HT1080 (cell line): Measurements from ENCODE around the gene BRAT1. TPM values are rescaled to one million over a fixed set of nuclear protein-coding genes. Genes with fewer than 3 reads are reported as not detected.
A peak's percentile ranks its signal among the peaks of the same experiment; 100 is the strongest.
"Not testable (repeated sequence)": the region's sequence is repeated elsewhere in the genome, so short reads cannot be mapped to it uniquely, and the experiment has no call there.

Experiments
- DNase-seq: peaks from one replicate; pipeline ENCODE4 v3.0.0-alpha.2; 2015; ENCODE audit warnings: low read depth
- polyA plus RNA-seq, 2 experiments: library from polyadenylated mRNA; depleted of rRNA; stranded (reverse); fragments of >200 nt; gene quantifications; 2 replicates each; pipeline ENCODE4 v1.2.3, GENCODE V29; 2015
- total RNA-seq: library from RNA; depleted of rRNA; stranded (reverse); fragments of >200 nt; shearing (Covaris generic); gene quantifications from 2 replicates; pipeline ENCODE4 v1.2.3, GENCODE V29; 2014; rRNA removed

BRAT1 gene
- total RNA-seq = 51.9 and 56.2 TPM in 2 replicates
- polyA plus RNA-seq (2015; cell fraction: cytosol; rRNA removed) = 28.1 and 31.6 TPM in 2 replicates
- 87.9 and 90.3 TPM in 2 replicates for polyA plus RNA-seq (2015; cell fraction: nucleus; rRNA removed)

GRCh38 chr7:2555121-2556052 lies at the start of gene BRAT1:
TSS of gene BRAT1 (minus strand) at chr7:2555524. CDS start at chr7:2554431, 1,093 bp downstream.
- peak; percentile 95 for DNase-seq

DNA sequence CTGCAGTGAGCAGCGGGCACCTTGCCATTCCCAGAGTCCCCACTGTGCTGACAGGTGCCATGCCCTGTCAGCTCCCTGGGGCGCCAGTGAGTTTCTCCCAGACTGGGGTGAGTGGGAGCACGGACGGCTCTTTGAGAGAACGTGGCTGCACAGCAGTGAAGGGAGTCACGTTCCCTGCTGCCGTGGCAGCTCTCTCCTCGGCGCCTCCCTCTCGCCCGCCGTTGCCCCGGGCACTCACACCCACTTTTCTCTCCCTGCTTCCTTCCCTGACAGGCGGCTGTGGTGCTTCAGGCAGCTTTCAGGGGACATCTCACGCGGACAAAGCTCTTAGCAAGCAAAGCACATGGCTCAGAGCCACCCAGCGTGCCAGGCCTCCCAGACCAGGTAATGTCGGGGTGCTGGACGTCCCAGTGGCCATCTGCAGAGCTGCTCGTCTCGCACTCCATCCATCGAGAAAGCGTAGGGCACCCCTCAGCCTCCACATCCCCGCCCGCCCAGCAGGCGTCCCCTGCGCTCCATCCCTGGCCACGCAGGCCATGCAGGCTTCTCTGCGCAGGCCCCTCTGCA lies 49.4 kb upstream of the BRAT1 start:
- DNase-seq = no peak

- DNase-seq = no peak
Observed at GRCh38 chr7:2603044-2603965, 48.0 kb upstream of the BRAT1 start.

DNA sequence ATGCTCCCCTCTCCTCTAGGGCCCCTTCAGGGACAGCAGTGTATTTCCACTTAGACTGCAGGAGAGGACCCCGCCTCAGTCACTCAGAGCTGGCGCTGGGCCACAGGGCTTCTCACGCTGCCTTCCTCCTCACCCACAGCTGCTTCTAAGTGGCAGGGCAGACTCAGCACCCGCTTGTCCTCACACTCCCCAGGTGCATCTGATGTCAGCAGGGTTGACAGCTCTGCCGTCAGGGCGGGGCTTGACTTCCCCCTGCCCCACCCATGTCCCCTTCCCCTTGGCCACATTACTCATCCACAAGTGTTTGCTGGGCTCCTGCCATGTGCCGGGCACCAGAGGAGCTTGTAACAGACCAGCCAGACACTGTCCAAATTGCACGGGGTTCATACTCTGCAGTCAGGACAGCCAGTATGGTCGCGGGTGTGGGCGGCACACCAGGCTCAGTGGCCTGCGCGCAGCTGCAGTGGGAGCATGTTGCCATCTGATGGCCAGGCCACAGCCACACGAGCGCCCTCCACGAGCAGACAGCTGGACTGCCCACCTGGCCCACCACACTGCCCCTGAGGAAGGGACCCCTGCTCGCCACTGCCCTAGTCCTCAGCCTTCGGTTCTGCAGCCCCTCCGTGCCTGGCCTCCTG lies 47.2 kb upstream of the BRAT1 start:
- no peak for DNase-seq

DNA sequence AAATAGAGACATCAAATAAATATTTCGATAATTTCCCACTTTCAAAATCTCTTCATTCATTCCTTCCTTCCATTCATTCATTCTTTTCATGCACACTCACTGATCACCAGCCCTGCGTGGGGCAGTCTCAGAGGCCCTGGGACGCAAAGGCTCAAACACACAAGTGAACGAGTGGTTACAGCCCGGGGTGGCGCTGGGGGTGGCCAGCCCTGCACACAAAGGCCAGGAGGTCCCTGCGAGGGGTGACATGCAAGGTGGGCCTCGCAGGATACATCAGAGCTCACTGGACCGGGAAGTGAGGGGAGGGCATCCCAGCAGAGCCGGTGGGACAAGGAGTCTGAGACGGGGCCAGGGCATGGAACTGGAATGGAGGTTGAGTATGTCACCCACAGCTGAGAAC lies 46.6 kb upstream of the BRAT1 start:
- no peak for DNase-seq

DNA sequence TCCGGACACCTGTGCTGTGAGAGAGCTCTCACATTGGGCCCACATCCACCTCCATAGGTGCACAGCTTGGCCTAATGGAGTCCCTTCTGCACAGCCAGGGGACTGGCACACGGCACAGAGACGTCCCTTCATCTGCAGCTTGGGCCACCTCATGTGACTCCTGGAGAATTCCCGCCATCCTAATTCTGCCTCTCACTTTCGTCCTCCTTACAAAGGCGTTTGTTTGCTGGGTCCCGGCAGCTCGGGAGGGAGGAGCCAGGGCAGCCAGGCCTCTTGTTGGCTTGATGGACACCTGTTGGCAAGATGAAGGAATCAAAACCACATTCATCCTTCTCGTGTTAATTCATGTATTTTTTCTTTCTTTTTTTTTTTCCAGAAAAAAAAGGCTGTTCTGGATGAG lies 45.7 kb upstream of the BRAT1 start:
- DNase-seq = no peak

DNA sequence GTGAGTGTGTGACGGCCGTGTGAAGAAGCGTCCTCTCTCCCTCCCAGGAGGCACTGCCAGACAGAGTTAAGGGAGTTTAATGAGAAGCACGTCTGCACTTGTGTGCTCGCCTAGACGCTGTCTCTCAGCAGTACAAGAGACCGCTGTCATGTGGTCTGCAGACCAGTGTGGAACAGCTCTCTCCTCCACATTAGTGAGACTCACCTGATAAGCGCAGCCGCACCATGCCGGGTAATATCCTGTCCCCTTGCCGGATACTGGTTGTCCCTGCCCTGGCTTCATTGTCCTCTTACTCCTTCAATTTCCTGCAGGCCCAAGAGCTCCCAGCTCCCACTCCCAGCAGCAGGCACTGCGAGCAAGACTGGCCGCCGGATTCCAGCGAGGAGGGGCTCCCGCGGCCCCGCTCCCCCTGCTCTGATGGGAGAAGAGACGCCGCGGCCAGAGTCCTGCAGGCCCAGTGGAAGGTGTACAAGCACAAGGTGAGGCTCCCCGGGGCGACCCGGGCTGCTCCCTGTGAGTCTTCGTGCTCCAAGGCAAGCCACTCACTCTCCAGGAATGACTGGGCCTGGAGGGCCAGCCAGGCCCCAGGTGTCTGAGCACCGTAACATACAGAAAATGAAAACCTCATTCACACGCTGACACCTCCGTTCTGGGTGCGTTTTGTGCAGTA lies 43.0 kb upstream of the BRAT1 start:
- DNase-seq = no peak

- DNase-seq = no peak
Observed at GRCh38 chr7:2597273-2597640, 41.9 kb upstream of the BRAT1 start.

- no peak for DNase-seq
Observed at GRCh38 chr7:2596464-2597272, 41.3 kb upstream of the BRAT1 start.

DNA sequence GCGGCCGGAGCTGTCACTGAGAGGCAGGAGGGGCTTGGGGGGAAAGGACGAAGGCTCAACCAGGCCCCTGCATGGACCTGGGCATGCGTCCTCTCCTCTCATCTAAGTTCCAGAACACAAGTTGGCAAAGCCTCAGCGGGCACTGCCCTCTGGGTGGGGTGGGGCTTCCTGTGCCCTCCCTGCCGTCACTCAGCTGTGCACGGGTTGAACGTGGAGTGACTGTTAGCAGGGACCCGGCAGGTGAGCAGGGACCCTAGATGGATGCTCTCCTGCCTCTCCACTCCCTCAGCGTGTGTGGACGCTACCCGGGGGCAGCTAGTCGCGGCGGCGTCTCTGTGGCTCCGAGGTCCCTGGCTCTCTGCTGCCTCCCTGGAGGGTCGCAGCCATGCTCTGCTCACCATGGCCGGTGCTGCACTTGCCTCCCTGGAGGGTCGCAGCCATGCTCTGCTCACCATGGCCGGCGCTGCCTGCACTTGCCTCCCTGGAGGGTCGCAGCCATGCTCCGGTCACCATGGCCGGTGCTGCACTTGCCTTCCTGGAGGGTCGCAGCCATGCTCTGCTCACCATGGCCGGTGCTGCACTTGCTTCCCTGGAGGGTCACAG lies 40.0 kb upstream of the BRAT1 start:
- no peak for DNase-seq

GRCh38 chr7:2594599-2594998 lies 39.3 kb upstream of the BRAT1 start:
- no peak for DNase-seq

- no peak for DNase-seq
Observed at GRCh38 chr7:2593036-2593727, 37.9 kb upstream of the BRAT1 start.

DNA sequence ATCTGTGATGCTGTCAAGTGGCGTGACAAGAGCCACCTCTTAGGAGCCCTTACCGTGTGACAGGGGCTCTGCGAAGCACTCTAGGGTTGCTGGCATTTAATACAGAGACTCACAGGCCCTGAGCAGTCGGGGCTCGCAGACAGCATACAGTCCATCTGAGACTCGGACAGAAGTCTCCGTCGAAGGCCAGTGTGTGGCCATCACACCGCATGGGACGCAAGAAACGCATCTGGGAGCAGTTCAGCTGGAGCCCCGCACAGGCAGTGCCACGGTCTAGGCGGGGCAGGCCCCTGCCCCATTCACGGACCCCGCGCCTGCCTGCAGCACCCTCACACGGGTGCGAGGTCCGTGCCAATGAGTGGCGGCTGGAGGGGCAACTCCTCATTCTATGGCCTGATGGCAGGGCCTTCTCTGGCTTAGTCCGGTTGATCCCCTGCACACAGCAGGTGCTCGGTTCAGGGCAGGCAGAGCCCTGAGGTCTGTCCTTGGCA lies 37.1 kb upstream of the BRAT1 start:
- no peak for DNase-seq

DNA sequence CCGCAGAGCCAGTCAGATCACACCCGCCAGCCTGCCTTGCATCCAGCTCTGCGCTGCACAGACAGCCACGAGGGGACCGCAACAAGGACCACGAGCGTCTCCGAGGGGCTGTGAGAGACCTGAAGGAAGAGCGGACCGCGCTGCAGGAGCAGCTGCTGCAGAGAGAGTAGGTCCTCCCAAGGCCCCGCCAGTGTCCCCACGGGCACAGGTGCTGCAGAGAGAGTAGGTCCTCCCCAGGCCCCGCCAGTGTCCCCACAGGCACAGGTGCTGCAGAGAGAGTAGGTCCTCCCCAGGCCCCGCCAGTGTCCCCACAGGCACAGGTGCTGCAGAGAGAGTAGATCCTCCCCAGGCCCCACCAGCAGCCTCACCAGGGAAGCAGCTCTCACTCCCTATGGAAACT lies 34.6 kb upstream of the BRAT1 start:
- DNase-seq = not testable (repeated sequence)

DNA sequence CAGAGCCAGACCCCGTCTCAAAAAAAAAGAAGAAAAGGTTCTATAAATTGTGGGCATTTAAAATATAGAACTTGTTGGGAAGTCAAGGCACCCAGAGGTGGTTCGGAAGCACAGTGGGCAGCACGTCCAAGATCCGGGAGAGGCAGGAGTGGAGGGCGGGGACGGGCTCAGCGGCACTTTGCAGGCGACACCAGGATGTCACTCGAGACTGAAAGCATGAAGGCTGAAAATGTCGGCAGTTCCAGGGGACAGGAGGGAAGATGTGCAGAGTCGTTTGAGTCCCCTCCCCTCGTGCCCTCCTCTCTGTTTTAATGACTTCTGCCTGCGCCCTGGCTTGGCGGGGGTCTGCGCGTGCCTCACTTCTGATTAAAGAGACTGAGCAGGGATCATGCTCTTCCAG lies 34.0 kb upstream of the BRAT1 start:
- no peak for DNase-seq

DNA sequence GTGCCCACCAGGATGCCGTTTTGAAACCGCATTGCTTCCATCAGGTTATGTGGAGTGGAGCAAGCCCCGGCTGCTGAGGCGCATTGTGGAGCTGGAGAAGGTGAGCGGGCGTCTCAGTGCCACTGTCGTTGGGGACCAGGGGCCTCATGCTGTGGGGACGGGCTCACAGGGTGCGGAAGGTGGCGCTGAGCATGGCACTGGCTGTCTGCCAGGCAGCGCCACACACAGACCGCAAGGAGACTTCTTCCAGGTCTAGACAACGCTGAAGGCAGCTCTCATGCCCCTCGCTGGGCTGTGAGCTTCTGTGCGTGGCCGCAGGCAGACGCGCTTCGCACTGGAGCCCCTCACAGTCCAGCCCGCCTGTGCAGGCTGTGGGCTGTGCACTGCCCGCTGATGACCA lies 32.5 kb upstream of the BRAT1 start:
- DNase-seq = no peak

DNA sequence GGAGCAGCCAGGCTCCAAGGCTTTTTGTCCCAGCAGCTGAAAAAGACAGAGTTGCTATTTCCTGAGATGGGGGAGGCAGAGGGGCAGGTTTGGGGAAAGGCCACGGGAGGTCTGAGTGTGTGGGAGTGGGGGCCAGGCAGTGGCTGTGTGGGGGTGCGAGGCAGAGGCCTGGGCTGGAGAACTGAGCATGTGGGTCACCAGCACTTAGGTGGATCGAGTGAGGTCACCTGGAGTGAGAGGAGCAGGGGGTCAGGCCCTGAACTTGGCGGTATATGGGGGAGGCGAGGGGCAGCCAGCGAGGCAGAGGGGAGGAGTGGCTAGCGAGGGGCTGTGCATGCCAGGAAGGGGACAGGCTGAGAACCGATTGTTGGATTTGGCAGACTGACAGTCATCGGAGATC lies 31.8 kb upstream of the BRAT1 start:
- DNase-seq = no peak

- DNase-seq = no peak
Observed at GRCh38 chr7:2586326-2587020, 31.1 kb upstream of the BRAT1 start.
